ENCODE measurements around the gene HIPK4. TPM values are rescaled to one million over a fixed set of nuclear protein-coding genes. Genes with fewer than 3 reads are reported as not detected.

HIPK4 gene
- total RNA-seq, 1 donor from 2014 or later, result not detected

GRCh38 chr19:40378509-40378908 is 11.5 kb downstream of the HIPK4 start:
- peaks cover 13% of the 10 kb centered on the region for H3K36me3 Mint-ChIP-seq (ENCODE audit: insufficient read depth)
- no peak overlapping the region for H3K27ac Mint-ChIP-seq
- DNase-seq (ENCODE audit: low spot score, unreplicated experiment), result no peak
- TF ChIP-seq CTCF (IDR thresholded peaks at IDR 0.05; ENCODE audit: unreplicated experiment), result no peak
- no peaks in the 10 kb centered on the region for H3K27me3 Mint-ChIP-seq
- H3K4me3 Mint-ChIP-seq (ENCODE audit: low read depth), result no peak overlapping the region
- no peaks in the 10 kb centered on the region for H3K9me3 Mint-ChIP-seq (ENCODE audit: low read depth)
- no peaks in the 10 kb centered on the region for H3K4me1 Mint-ChIP-seq (ENCODE audit: low read depth)

- no peaks in the 10 kb centered on the region for H3K4me1 Mint-ChIP-seq (ENCODE audit: low read depth)
- H3K27me3 Mint-ChIP-seq, result no peaks in the 10 kb centered on the region
- H3K36me3 Mint-ChIP-seq (ENCODE audit: insufficient read depth), result peaks cover 13% of the 10 kb centered on the region
- DNase-seq (ENCODE audit: low spot score, unreplicated experiment), result no peak
- H3K9me3 Mint-ChIP-seq (ENCODE audit: low read depth), result no peaks in the 10 kb centered on the region
- no peak overlapping the region for H3K4me3 Mint-ChIP-seq (ENCODE audit: low read depth)
- no peak overlapping the region for H3K27ac Mint-ChIP-seq
- no peak for TF ChIP-seq CTCF (IDR thresholded peaks at IDR 0.05; ENCODE audit: unreplicated experiment)
These were observed 12.1 kb downstream of the HIPK4 start for GRCh38 chr19:40377876-40378385.

- H3K36me3 Mint-ChIP-seq (ENCODE audit: insufficient read depth), result peaks cover 13% of the 10 kb centered on the region
- no peak for DNase-seq (ENCODE audit: low spot score, unreplicated experiment)
- H3K9me3 Mint-ChIP-seq (ENCODE audit: low read depth), result no peaks in the 10 kb centered on the region
- H3K27me3 Mint-ChIP-seq, result no peaks in the 10 kb centered on the region
- H3K27ac Mint-ChIP-seq, result no peak overlapping the region
- no peak for TF ChIP-seq CTCF (IDR thresholded peaks at IDR 0.05; ENCODE audit: unreplicated experiment)
- H3K4me3 Mint-ChIP-seq (ENCODE audit: low read depth), result no peak overlapping the region
- H3K4me1 Mint-ChIP-seq (ENCODE audit: low read depth), result no peaks in the 10 kb centered on the region
These were observed 13.6 kb downstream of the HIPK4 start for GRCh38 chr19:40376286-40376862.

GRCh38 chr19:40374084-40374483 is 15.9 kb downstream of the HIPK4 start:
- Mint-ChIP-seq H3K36me3 (ENCODE audit: insufficient read depth) (peaks cover 15% of the 10 kb centered on the region), H3K9me3 (ENCODE audit: low read depth) (no peaks in the 10 kb centered on the region), H3K4me1 (ENCODE audit: low read depth) (no peaks in the 10 kb centered on the region), H3K27ac (no peak overlapping the region), H3K4me3 (ENCODE audit: low read depth) (no peak overlapping the region), H3K27me3 (no peaks in the 10 kb centered on the region)
- TF ChIP-seq CTCF (IDR thresholded peaks at IDR 0.05; ENCODE audit: unreplicated experiment), result no peak
- no peak for DNase-seq (ENCODE audit: low spot score, unreplicated experiment)

- H3K27me3 Mint-ChIP-seq, result no peaks in the 10 kb centered on the region
- no peak overlapping the region for H3K4me3 Mint-ChIP-seq (ENCODE audit: low read depth)
These were observed 18.2 kb downstream of the HIPK4 start for GRCh38 chr19:40371802-40372122.

More at GRCh38 chr19:40371802-40372122, 18.2 kb downstream of the HIPK4 start:
- Mint-ChIP-seq H3K9me3 (ENCODE audit: low read depth) (no peaks in the 10 kb centered on the region), H3K27ac (no peak overlapping the region), H3K4me1 (ENCODE audit: low read depth) (peaks cover 4% of the 10 kb centered on the region), H3K36me3 (ENCODE audit: insufficient read depth) (peaks cover 14% of the 10 kb centered on the region)
- TF ChIP-seq CTCF (IDR thresholded peaks at IDR 0.05; ENCODE audit: unreplicated experiment), result no peak
- no peak for DNase-seq (ENCODE audit: low spot score, unreplicated experiment)
